ENCODE results near the gene SCAMP1. TPM values are rescaled to one million over a fixed set of nuclear protein-coding genes. Genes with fewer than 3 reads are reported as not detected.

Gene SCAMP1
- total and polyA plus RNA-seq, 2 of the 8 experiments (the other 6 are each of a cell fraction or from before 2014, with no cell fraction given) = 18.6 to 55.9 TPM

- Histone ChIP-seq H3K4me1 (replicated peaks in 1 of 4; ENCODE audit: control insufficient read depth in 3 of 4, insufficient read depth in 4 of 4, low read length in 3 of 4) (peaks cover 0 to 2% (median 0%) of the 10 kb centered on the region in 4 experiments; a peak in 1 of 7 replicates), H3K79me1 (ENCODE audit: low read depth, low read length) (no peaks in the 10 kb centered on the region), H4K20me1 (replicated peaks in 1 of 2; ENCODE audit: control insufficient read depth in 1 of 2, insufficient read depth in 2 of 2, low read length in 2 of 2) (no peaks in the 10 kb centered on the region), H3K36me3 (ENCODE audit: control insufficient read depth in 2 of 4, insufficient read depth in 4 of 4, low read length in 3 of 4) (no peaks in the 10 kb centered on the region), H3K27ac (ENCODE audit: low read depth, low read length) (no peak overlapping the region), H2BK5ac (ENCODE audit: low read depth, low read length) (no peak overlapping the region), H2AK5ac (ENCODE audit: low read depth, low read length) (no peak overlapping the region), H2BK120ac (replicated peaks; ENCODE audit: low read depth, low read length) (no peak overlapping the region), H3K56ac (replicated peaks; ENCODE audit: insufficient read length, low read depth, low read length) (no peak overlapping the region), H4K91ac (replicated peaks; ENCODE audit: insufficient read length, low read length) (no peak overlapping the region), H3K27me3 (replicated peaks in 1 of 4; ENCODE audit: control insufficient read depth in 3 of 4, extremely low read depth in 1 of 4, insufficient read depth in 3 of 4, low read length in 3 of 4) (peaks cover 9 to 25% (median 20%) of the 10 kb centered on the region in 4 experiments), H3K79me2 (ENCODE audit: control insufficient read depth in 1 of 2, insufficient read depth in 2 of 2, low read length in 2 of 2) (no peaks in the 10 kb centered on the region), H3K9me3 (ENCODE audit: insufficient read depth in 2 of 2, low read depth in 1 of 2, low read length in 1 of 2) (no peaks in the 10 kb centered on the region; a peak in 1 of 4 replicates), H3K18ac (ENCODE audit: extremely low read depth, low read length) (no peak overlapping the region), H3K23me2 (ENCODE audit: low read depth, low read length) (no peaks in the 10 kb centered on the region), H4K5ac (ENCODE audit: insufficient read length, low read depth, low read length) (no peak overlapping the region), H2BK20ac (ENCODE audit: low read length) (no peak overlapping the region), H2BK15ac (ENCODE audit: low read length) (no peak overlapping the region), H3K9ac (replicated peaks in 1 of 4; ENCODE audit: extremely low read depth in 1 of 4, low read depth in 3 of 4, low read length in 3 of 4) (no peak overlapping the region), H3K4me3 (ENCODE audit: extremely low read depth in 1 of 4, insufficient read depth in 2 of 4, low read depth in 3 of 4, low read length in 4 of 4) (no peak overlapping the region), H4K8ac (ENCODE audit: extremely low read depth, insufficient read depth, low read length) (no peak overlapping the region), H3K14ac (ENCODE audit: insufficient read length) (no peak overlapping the region), H2AFZ (ENCODE audit: low read length) (no peak overlapping the region), H3K4ac (replicated peaks; ENCODE audit: insufficient read length, low read depth, low read length) (no peak overlapping the region), H3K23ac (ENCODE audit: insufficient read length) (no peak overlapping the region), H3K4me2 (ENCODE audit: insufficient read depth in 1 of 2, low read depth in 2 of 2, low read length in 2 of 2) (no peak overlapping the region), H2BK12ac (ENCODE audit: low read depth, low read length) (no peak overlapping the region)
- CTCF ChIA-PET (ENCODE audit: partially characterized antibody) = interaction anchor here (0.6 kb wide), 1 partner anchor 34 kb away, joined by 3 read pairs; no protein-coding TSS in a partner anchor
- FAIRE-seq = no peak
- DNase-seq (ENCODE audit: low read depth in 1 of 2, low spot score in 2 of 2) = no peak
- WGBS, 2 experiments (ENCODE audit: extremely low coverage in 1 of 2, insufficient coverage in 1 of 2, insufficient read length in 1 of 2, insufficient replicate concordance in 2 of 2, low coverage in 1 of 2, low lambda C conversion rate in 2 of 2, missing lambda C conversion rate in 1 of 2) = 93% methylated on average over 1 of the region's 2 CpGs; no CpG with 5 or more reads in 1 of the 2 experiments
- POLR2A ChIA-PET (ENCODE audit: partially characterized antibody) = no interaction called here
- TF ChIP-seq PHF8 (conservative IDR thresholded peaks at IDR 0.05; ENCODE audit: low read depth, low read length) = no peak
- no peak for TF ChIP-seq E2F6 (IDR thresholded peaks at IDR 0.05)
- no peak for TF ChIP-seq SP2 (IDR thresholded peaks at IDR 0.05; ENCODE audit: low read length)
- no peak for TF ChIP-seq KDM4A (IDR thresholded peaks at IDR 0.05; ENCODE audit: low read depth, low read length, severe bottlenecking)
- no peak for TF ChIP-seq USF2 (IDR thresholded peaks at IDR 0.05; ENCODE audit: low read length)
Observed at GRCh38 chr5:78336698-78337097, 23.7 kb upstream of the SCAMP1 start.
